Stimulated activated CD8-positive, alpha-beta memory T cell treated with anti-CD3 and anti-CD28 coated beads, Interleukin-15, amount 100 ng/mL, for 48 hours (primary cell): ENCODE measurements around the gene TBCE.
"Not testable (repeated sequence)": the region's sequence is repeated elsewhere in the genome, so short reads cannot be mapped to it uniquely, and the experiment has no call there.

Source experiments
- DNase-seq, 2 donors: peaks; one replicate each; pipeline ENCODE4 v3.0.0-alpha.2; 2020; ENCODE audit warnings: low read depth in 2 of 2

Gene TBCE

GRCh38 chr1:235450886-235451483, 83.8 kb downstream of the TBCE start:
- no peak for DNase-seq

- no peak for DNase-seq
Measured at GRCh38 chr1:235454021-235454420, 86.8 kb downstream of the TBCE start.

GRCh38 chr1:235455097-235455496, 87.9 kb downstream of the TBCE start:
- no peak for DNase-seq

- no peak for DNase-seq
Measured at GRCh38 chr1:235455823-235456222, 88.6 kb downstream of the TBCE start.

- not testable (repeated sequence) for DNase-seq
Measured at GRCh38 chr1:235457856-235458255, 90.6 kb downstream of the TBCE start.

GRCh38 chr1:235460770-235461169, 93.5 kb downstream of the TBCE start:
- no peak for DNase-seq

GRCh38 chr1:235461954-235462353, 94.7 kb downstream of the TBCE start:
- no peak for DNase-seq

- not testable (repeated sequence) for DNase-seq
Measured at GRCh38 chr1:235462832-235463231, 95.6 kb downstream of the TBCE start.

GRCh38 chr1:235465066-235465465, 97.8 kb downstream of the TBCE start:
- DNase-seq, result no peak

GRCh38 chr1:235468004-235468403, 100.8 kb downstream of the TBCE start:
- DNase-seq, result no peak

- DNase-seq, result no peak
Measured at GRCh38 chr1:235468970-235469369, 101.7 kb downstream of the TBCE start.

GRCh38 chr1:235469897-235470296, 102.7 kb downstream of the TBCE start:
- DNase-seq, result not testable (repeated sequence)

- DNase-seq, result no peak
Measured at GRCh38 chr1:235470741-235471439, 103.7 kb downstream of the TBCE start.

- no peak for DNase-seq
Measured at GRCh38 chr1:235473806-235474205, 106.6 kb downstream of the TBCE start.

- no peak for DNase-seq
Measured at GRCh38 chr1:235483090-235483489, 115.9 kb downstream of the TBCE start.

GRCh38 chr1:235485558-235485957, 118.3 kb downstream of the TBCE start:
- DNase-seq, result no peak

- DNase-seq, result no peak
Measured at GRCh38 chr1:235486321-235486720, 119.1 kb downstream of the TBCE start.

- no peak for DNase-seq
Measured at GRCh38 chr1:235491644-235492043, 124.4 kb downstream of the TBCE start.

GRCh38 chr1:235494531-235494930, 127.3 kb downstream of the TBCE start:
- DNase-seq, result no peak

- DNase-seq, result no peak
Measured at GRCh38 chr1:235495030-235495429, 127.8 kb downstream of the TBCE start.

- DNase-seq, result no peak
Measured at GRCh38 chr1:235495551-235495950, 128.3 kb downstream of the TBCE start.

- DNase-seq, result no peak
Measured at GRCh38 chr1:235500971-235501540, 133.8 kb downstream of the TBCE start.
